Measurements from ENCODE around the gene AK8.

Gene AK8

GRCh38 chr9:132863096-132863495 lies 15.0 kb downstream of the AK8 start:
- H3K36me3 ChIP-seq: no peaks in the 10 kb centered on the region
- H3K9me3 ChIP-seq (ENCODE audit: severe bottlenecking): no peaks in the 10 kb centered on the region
- TF ChIP-seq CTCF (IDR thresholded peaks at IDR 0.05; ENCODE audit: low read depth, low read length): no peak
- no peak for DNase-seq
- H3K4me3 ChIP-seq (ENCODE audit: low read depth, low read length): no peak overlapping the region
- no peak overlapping the region for H3K27ac ChIP-seq
- H3K27me3 ChIP-seq (ENCODE audit: insufficient read depth, low read depth, severe bottlenecking): no peaks in the 10 kb centered on the region

GRCh38 chr9:132862533-132862932 lies 15.6 kb downstream of the AK8 start:
- no peak overlapping the region for H3K27ac ChIP-seq
- DNase-seq: no peak
- no peaks in the 10 kb centered on the region for H3K36me3 ChIP-seq
- H3K27me3 ChIP-seq (ENCODE audit: insufficient read depth, low read depth, severe bottlenecking): no peaks in the 10 kb centered on the region
- H3K4me3 ChIP-seq (ENCODE audit: low read depth, low read length): no peak overlapping the region
- no peak for TF ChIP-seq CTCF (IDR thresholded peaks at IDR 0.05; ENCODE audit: low read depth, low read length)
- H3K9me3 ChIP-seq (ENCODE audit: severe bottlenecking): no peaks in the 10 kb centered on the region

GRCh38 chr9:132861666-132862065 lies 16.4 kb downstream of the AK8 start:
- H3K36me3 ChIP-seq: no peaks in the 10 kb centered on the region
- no peak for TF ChIP-seq CTCF (IDR thresholded peaks at IDR 0.05; ENCODE audit: low read depth, low read length)
- H3K27ac ChIP-seq: no peak overlapping the region
- no peaks in the 10 kb centered on the region for H3K27me3 ChIP-seq (ENCODE audit: insufficient read depth, low read depth, severe bottlenecking)
- no peak overlapping the region for H3K4me3 ChIP-seq (ENCODE audit: low read depth, low read length)
- no peak for DNase-seq
- H3K9me3 ChIP-seq (ENCODE audit: severe bottlenecking): no peaks in the 10 kb centered on the region

- H3K36me3 ChIP-seq: no peaks in the 10 kb centered on the region
- DNase-seq: no peak
- no peaks in the 10 kb centered on the region for H3K27me3 ChIP-seq (ENCODE audit: insufficient read depth, low read depth, severe bottlenecking)
- no peaks in the 10 kb centered on the region for H3K9me3 ChIP-seq (ENCODE audit: severe bottlenecking)
- no peak overlapping the region for H3K27ac ChIP-seq
- no peak overlapping the region for H3K4me3 ChIP-seq (ENCODE audit: low read depth, low read length)
- no peak for TF ChIP-seq CTCF (IDR thresholded peaks at IDR 0.05; ENCODE audit: low read depth, low read length)
These were observed 19.3 kb downstream of the AK8 start for GRCh38 chr9:132858751-132859150.

GRCh38 chr9:132857616-132858342 lies 20.3 kb downstream of the AK8 start:
- peak; percentile 36 for DNase-seq
- H3K27ac ChIP-seq: no peak overlapping the region
- no peaks in the 10 kb centered on the region for H3K36me3 ChIP-seq
- H3K9me3 ChIP-seq (ENCODE audit: severe bottlenecking): no peaks in the 10 kb centered on the region
- H3K27me3 ChIP-seq (ENCODE audit: insufficient read depth, low read depth, severe bottlenecking): no peaks in the 10 kb centered on the region
- no peak overlapping the region for H3K4me3 ChIP-seq (ENCODE audit: low read depth, low read length)
- peak; percentile 66 for TF ChIP-seq CTCF (IDR thresholded peaks at IDR 0.05; ENCODE audit: low read depth, low read length)

GRCh38 chr9:132857031-132857430 lies 21.1 kb downstream of the AK8 start:
- no peaks in the 10 kb centered on the region for H3K9me3 ChIP-seq (ENCODE audit: severe bottlenecking)
- no peak overlapping the region for H3K27ac ChIP-seq
- H3K4me3 ChIP-seq (ENCODE audit: low read depth, low read length): no peak overlapping the region
- H3K27me3 ChIP-seq (ENCODE audit: insufficient read depth, low read depth, severe bottlenecking): no peaks in the 10 kb centered on the region
- DNase-seq: no peak
- H3K36me3 ChIP-seq: no peaks in the 10 kb centered on the region
- TF ChIP-seq CTCF (IDR thresholded peaks at IDR 0.05; ENCODE audit: low read depth, low read length): no peak
